ENCODE data around the gene MPV17L2.

- TF ChIP-seq CTCF (IDR thresholded peaks at IDR 0.05) = no peak
- no peak for TF ChIP-seq POLR2A (IDR thresholded peaks at IDR 0.05)
Measured at GRCh38 chr19:18226956-18227780, 34.1 kb downstream of the MPV17L2 start.
